GM19372 (cell line): Measurements from ENCODE around the gene DNAI1.

ENCODE experiments used
- ATAC-seq: cut with Tn5 transposase; IDR thresholded peaks from one replicate; pipeline ENCODE4 v1.9.1; 2021; ENCODE audit warnings: mild to moderate bottlenecking, low read depth, moderate library complexity; ENCODE audit not compliant: unreplicated experiment

DNAI1 gene

DNA sequence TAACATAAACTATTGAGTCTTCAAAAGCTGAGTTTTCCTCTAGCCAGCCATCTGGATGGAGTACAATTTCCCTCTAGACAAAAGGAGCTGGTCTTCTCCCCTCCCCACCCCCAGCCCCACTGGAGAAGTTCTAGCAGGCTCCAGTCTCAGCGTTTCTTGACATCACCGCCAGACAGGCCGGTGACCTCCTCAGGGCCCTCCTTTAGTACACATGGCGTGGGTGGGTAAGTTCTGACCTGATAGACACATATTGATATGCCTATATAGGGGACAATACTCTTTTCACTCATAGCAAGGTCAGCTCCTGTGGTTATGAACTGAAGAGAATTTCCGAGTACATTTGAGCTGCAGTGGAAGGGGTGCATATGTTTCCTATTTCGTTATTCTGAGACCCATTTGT, 27.2 kb downstream of the DNAI1 start:
- ATAC-seq = no peak

DNA sequence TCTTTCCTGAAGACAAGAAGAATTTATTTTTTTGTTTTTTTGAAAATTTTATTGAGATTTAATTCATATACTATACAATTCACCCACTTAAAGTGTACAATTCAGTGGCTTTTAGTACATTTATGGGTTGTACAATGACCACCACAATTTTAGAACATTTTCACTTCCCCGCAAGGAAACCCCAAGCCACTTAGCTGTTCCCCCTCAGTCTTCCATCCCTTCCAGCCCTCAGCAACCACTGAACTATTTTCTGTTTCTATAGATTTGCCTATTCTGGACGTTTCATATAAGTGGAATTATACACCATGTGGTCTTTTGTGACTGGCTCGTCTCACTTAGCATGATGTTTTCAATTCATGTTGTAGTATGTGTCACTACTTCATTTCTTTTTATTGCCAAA, 28.0 kb downstream of the DNAI1 start:
- ATAC-seq = no peak

DNA sequence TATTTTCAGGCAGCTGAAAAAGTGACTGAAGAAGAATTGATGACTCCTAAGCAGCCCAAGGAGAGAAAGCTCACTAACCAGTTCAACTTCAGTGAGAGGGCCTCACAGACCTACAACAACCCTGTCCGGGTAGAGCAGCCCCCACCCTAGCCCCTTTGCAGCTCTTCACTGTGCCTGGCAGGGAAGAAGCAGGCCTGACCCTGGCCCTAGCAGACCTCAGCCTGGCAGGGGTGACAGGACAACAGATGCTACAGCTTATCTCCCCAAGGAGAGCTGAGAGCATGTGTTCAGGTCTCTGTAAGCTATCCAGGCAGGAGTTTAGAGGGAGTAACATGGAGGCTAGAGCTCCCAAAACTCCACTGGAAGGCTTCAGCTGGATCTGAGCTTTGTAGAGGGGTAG, 31.8 kb downstream of the DNAI1 start:
- ATAC-seq = no peak

DNA sequence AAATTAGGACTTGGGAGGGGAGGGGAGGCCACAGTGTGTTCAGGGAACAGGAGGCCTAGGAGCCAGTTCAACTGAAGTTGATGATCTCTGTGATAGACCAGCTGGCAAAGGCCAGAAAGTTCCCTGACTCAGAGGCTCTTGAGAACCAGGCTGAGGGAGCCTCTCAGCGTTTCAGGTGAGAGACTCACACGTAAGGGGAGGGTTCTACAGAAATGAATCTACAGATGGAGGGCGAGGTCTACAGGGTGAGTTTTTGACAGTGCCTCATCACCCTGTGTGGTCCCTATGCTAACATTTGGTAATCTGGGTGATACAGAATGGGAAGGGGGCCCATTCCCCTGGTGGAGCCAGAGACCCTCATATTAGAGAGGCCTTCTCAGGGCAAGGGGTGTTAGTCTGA, 32.2 kb downstream of the DNAI1 start:
- no peak for ATAC-seq

DNA sequence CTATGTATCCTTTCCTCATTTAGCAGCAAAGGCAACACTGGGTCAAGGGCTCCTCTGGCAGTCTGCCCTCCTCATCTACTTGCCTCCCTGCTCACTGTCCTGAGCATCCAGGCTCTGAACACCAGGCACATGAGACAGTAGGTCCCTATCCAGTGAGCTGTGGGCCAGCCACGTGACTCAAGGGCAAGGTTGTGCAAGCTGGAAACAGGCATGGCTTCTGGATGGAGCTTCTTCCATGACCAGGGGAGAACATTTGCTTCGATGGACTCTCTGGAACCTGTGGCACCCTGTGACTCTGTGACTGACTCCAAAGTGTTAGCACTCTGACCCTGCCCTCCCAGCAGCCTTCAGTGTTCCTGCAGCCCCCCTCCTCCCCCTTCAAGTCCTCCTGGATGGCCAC, 33.0 kb downstream of the DNAI1 start:
- ATAC-seq = no peak

DNA sequence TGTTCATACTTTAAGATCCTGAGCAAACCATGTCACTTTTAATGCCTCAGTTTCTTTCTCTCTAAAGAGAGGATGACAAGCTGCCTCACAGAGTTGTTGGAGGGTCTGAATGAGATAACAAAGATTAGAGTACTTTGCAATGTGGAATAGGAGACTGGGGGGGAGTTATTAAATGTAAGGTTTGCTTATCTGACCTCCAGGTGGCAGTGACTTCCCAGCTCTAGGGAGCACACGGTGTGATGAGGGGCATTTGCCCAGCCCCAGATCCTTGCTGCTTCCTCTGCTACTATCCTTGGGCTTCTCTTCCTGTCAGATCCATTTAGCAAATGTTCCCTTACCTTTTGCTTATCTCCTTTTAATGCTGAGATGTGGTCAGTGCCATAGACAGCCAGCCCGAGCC, 33.4 kb downstream of the DNAI1 start:
- no peak for ATAC-seq

DNA sequence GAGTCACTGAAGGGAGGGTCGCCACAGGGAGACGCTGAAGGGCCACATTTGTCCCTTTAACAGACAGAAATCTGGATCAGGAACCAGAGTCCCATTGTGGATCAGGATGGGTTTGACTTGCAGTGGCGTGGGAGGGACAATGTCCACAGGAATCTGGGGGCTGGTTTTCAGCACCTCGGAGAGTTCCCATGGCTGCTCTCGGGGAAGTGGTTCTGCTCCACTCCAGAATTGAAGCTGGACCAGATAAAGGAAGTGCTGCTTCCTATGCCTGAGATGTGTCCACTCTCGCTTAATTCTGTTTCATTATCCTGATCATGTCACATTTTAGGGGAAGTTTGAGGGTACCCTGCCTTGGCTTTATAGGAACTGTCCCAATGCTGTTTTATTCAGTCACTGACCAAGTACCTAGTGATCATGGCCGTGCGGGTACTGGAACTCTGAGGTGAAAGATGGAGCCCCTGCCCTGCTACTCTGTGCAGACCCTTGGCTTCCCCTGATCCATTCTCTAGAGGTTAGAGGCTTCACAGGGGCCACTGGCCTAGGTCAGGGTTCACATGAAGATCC, 35.4 kb downstream of the DNAI1 start:
- ATAC-seq = no peak

DNA sequence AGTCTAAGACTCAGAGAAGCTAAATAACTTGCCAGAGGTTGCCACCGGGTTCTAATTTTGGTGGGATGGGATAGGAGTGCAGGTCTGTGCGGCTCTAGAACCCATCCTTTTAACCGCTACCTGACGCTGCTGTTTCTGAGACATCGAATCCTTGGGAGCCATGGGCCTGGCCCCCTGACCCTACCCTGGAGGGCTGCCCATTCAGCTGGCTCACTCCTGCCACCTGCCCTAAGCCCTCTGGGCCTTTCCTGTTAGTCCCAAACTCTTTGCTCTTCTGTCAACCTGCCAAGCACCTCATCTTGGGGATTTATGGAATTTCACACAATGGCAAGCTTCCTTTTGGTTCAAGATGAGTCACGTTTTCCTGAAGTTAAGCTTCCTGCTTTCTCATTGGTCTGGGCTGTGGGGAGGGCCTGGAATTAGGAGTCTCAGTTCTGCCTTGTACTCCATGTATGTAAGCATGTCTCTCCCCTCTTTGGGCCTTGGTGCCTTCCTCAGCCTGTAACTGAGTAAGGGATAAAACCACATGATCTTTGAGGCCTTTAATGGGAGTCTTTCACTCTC, 37.6 kb downstream of the DNAI1 start:
- no peak for ATAC-seq

DNA sequence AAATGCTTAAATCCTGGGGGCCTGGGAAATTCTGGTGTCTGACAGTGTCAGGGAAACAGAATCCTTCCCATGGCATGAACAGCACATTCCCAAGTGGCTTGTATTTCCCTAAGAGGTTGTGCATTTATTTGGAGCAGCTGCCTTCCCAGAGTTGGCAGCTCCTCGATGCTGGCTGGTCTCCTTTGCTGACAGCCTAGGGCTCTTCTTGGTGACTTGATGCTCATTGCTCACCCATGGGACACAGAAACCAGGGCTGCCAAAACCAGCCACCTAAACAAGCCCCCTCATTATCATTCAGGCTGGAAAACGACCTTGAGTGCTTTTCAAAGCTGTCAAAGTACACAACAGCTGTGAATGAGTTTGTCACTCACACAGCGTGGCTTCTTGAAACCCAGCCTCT, 39.9 kb downstream of the DNAI1 start:
- ATAC-seq = no peak

DNA sequence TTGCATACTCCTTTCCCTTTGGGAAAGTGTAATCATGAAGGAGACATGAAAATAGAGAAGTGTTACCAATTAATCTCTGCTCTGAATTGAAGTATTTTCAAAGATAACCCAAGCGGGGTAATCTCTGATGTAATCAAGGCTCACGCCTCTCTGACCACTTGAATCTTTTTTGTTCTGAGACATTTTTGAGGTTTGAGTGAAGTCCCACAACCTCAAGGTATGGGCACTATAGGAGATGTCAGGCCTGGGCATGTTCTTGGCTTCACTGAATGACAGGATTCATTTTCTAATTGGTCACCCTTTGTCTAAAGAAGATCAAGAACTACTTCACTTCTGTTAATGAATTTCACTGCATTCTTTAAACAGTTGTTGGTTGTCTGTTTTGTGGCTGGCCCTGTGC, 40.5 kb downstream of the DNAI1 start:
- ATAC-seq = no peak

DNA sequence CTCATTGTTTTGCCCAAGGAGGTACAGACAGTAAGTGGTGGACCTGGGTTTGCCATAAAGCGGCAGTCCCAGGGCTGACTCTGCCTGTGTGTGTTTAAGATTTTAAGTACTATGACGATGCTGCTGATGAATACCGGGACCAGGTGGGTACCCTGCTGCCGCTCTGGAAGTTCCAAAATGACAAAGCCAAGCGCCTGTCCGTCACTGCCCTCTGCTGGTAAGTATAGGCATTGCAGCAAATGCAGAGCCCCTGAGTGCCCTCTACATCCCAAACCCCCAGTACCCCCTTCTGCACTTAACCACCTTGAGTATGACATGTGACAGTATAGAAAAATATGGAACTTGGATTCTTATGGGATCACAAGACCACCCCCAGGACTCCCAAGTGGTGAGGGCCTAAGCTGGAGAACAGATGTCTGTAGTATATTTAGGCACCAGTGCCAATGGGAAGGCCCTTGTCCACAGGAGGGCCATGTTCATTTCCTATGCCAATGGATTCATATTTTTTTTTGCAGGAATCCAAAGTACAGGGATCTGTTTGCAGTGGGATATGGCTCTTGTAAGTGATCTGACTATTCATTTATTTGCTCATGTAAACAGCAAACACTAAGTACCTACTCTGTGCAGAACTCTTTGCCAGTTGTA, 42.1 kb downstream of the DNAI1 start:
- ATAC-seq = no peak

DNA sequence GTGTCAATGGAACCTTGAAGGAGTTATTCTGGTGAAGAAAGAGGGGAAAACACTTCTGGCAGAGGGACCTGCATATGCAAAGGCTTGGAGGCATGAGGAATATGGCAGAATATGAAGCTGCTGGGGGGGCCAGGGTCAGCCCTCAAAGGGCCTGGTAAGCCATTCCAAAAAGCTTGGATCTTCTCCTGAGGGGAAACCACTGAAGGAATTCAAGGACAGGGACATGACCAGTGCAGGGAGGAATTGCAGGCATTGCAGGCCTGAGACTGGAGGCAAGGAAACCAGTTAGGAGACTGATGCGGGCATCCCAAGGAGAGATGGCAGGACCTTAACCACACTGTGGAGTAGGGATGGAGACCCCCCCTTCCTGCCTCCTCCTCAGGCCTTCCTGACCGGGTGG, 42.8 kb downstream of the DNAI1 start:
- ATAC-seq = no peak

DNA sequence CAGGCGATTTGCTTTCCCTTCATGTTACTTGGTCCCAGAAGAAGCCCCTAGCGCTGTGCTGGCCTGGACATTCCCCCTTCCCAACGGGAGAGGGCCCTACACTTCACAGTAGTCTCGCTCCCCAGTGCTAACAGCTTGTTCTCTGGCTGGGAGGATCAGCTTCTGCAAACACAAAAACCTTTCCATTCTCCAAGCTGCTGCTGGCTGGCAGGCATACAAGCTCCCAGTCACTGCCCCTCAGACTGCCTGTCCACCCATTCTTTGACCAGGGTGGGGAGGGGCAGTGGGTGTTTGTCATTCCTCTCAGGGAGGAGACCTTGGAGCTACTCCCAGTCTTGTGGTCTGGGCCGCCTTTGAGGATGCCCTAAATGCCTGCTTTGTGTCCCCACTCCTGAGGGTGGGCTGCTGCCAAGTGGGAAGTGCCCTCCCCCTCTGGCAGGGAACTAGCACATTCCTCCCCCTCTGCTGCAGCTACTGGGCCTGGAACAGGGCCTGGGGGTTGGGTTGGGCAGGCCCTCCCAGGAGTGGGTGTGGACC, 43.4 kb downstream of the DNAI1 start:
- ATAC-seq = no peak

DNA sequence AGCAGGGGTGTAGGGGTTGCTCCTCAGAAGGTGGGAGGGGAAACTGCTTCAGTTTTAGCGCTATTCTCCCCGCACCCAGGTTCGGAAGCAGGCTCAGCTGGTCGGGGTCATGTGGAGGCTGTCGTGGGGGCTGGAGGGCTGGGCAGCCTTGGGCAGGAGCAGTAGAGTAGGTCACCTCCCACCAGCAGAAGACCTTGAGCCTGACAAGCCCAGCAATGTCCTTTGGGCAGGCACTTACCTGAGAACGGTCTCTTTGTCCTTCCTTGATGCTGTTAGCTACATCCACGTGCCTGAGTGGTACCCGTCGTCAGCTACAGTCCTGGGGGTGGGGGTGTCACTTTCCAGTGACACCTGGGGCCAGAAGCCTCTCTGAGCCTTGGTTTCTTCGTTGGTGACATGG, 43.9 kb downstream of the DNAI1 start:
- ATAC-seq = no peak

DNA sequence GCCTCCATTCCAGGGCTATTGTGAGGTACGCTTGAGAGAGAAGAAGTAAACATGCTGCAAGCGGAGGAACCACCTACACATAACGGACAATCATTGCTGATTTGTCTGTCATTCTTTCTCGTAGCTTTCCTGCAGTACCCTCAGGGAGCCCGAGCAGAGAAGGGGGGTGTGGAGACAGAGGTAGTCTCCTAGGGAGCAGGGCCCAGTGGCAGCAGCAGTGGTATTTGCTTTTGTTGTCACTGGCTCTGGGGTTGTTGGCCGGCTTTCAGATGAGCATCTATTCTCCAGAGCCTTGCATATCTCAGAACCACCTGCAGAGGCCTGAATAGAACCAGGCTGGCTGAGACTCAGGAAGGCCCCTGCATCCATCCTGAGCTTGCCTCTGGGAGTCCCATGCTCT, 44.3 kb downstream of the DNAI1 start:
- ATAC-seq = no peak

DNA sequence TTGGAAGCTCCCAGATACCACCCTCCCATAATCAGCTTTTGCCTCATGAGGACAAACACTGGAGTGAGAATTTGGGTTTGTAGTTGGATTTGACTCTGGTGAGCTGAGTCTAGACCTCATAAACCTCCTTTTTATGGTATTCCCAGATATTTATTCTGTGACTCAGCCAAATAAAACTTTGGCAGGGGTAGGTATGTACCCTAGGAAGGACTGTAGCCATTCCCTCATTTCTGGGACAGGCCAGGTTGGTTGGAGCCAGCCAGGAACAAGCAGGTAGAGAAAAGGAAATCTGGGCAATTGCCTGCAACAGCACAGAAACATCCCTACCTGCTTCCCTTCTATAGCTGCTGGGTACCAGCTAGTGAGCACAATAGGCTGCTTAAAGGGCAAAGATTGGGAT, 44.8 kb downstream of the DNAI1 start:
- ATAC-seq = no peak

DNA sequence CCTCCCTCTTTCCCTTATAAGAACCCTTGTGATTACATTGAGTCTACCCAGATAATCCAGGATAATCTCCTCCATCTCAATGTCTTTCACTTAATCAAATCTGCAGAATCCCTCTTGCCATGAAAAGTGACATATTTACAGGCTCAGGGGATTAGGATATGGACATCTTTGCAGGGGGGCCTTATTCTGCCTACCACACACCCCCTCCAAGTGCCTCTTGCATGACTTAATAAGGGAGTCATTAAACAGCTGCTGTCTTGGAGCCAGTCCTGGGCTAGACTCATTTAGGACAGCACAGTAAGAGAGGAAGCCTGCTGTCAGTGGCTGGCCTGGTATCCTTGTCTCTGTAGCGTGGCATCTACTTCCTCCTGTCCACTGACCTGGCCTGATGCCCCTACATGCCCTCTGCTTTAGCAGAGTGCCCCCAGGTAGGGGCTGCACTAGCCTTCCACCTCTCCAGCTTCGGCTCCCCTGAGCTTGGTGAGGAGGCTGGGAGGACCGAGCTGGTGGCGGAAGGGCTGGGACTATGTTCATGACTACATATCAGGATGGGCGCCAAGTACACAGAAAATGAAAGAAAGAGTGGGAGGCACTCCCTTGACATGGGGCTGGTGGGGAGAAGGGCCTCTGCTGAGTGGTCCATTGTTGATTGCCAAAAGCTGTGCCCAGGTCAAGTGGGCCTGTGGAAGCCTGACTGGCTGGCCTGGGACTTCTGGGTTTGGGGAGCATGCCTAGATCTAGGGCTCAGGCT, 46.9 kb downstream of the DNAI1 start:
- ATAC-seq = no peak

DNA sequence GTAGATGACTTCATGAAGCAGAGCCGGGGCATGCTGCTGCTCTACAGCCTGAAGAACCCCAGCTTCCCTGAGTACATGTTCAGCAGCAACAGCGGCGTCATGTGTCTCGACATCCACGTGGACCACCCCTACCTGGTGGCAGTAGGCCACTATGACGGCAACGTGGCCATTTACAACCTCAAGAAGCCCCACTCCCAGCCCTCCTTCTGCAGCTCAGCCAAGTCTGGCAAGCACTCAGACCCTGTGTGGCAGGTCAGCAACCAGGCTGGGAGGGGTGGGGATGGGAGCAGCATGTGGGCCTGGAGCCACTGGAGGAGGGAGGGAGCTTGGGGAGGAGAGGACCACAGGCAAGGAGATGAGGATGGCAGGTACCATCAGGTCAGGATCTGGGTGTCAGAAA, 48.0 kb downstream of the DNAI1 start:
- no peak for ATAC-seq

DNA sequence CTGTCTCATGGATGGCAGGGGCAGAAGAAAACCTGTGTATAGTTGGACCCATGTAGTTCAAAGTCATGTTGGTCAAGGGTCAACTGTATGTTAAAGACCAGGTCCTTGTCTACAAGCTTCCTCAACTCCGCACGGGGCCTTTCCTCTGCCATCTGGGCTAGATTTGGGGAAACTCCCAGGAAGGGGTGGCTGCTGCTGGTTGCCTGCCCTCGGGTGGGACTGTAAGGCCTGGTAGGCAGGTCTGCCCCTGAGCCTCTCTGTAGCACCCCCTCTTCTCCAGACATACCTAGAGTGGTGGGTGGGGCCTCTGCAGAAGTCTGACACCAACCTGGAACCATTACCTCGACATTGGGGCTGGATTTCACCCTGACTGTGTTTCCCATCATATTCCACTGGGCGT, 49.0 kb downstream of the DNAI1 start:
- no peak for ATAC-seq

DNA sequence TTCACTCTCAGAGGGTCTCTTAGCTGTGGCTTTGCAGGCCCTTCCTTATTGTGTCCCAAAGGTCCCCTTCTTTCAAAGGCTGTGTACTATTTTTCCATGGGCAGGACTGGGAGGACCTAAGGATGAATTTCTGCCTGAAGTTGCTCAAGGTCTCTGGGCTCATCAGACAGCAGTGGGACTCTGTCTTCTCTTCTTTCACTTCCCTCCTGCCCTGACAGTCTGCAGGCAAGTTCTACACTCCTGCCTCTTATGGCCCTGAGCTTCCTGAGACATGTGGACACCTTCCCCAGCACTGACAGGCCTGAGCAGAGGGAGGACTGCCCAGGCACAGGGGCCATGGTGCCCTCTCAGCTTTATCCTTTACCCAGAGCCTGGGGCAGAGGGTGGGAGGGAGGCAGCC, 49.4 kb downstream of the DNAI1 start:
- ATAC-seq = no peak

DNA sequence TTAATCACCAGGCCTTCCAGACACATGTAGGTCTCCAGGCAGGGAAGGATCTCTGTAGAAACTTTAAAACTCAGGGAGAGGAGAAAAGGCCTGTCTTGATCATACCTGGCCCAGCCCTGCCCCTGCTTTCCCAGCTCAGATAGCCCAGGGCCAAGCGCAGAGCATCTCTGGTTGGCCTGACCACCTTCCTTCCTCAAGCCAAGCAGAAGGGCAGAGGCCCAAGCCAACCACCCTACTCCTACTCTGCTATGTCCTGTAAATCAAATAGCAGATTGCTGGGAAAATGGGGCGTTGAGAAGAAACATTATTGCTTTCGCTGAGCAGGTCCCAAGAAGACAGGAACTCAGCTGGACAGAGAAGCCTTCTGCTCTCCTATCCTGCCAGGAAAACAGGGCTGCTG, 49.9 kb downstream of the DNAI1 start:
- no peak for ATAC-seq

DNA sequence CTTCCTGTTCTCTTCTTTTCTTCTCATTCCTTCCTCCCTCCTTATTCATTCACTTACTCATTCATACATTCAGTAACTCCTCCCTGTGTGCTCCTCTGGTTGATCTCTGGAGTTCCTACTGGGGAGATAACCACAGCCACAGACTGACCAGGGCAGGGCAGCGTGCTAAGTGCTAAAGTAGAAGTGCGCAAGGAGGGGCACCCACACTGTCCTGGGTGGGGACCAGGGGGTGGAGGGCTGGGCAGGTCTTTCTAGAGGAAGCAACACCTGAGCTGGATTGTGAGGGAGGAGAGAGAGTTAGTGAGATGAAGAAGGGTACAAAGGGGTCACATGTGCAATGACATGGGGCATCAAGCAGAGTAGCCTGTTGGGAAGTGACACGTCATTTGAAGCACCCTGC, 50.3 kb downstream of the DNAI1 start:
- no peak for ATAC-seq
